ENCODE data around the gene BABAM2. TPM values are rescaled to one million over a fixed set of nuclear protein-coding genes. Genes with fewer than 3 reads are reported as not detected.

The BABAM2 gene
- total RNA-seq, 1 donor from 2014 or later = 35.3 TPM

GRCh38 chr2:28349546-28350165 lies 459.1 kb downstream of the BABAM2 start:
- no peak for TF ChIP-seq CTCF (IDR thresholded peaks at IDR 0.05; ENCODE audit: insufficient read depth, low read length, poor library complexity, severe bottlenecking)
- DNase-seq (ENCODE audit: low read depth) = no peak
- Histone ChIP-seq H3K4me3 (ENCODE audit: low read depth, low read length) (no peak overlapping the region), H3K27me3 (ENCODE audit: control insufficient read depth, insufficient read depth, low read length) (no peaks in the 10 kb centered on the region), H3K36me3 (ENCODE audit: control insufficient read depth, insufficient read depth, low read length) (no peaks in the 10 kb centered on the region)

- no peak overlapping the region for H3K4me3 ChIP-seq (ENCODE audit: low read depth, low read length)
- H3K36me3 ChIP-seq (ENCODE audit: control insufficient read depth, insufficient read depth, low read length) = no peaks in the 10 kb centered on the region
- DNase-seq (ENCODE audit: low read depth) = no peak
- no peaks in the 10 kb centered on the region for H3K27me3 ChIP-seq (ENCODE audit: control insufficient read depth, insufficient read depth, low read length)
- no peak for TF ChIP-seq CTCF (IDR thresholded peaks at IDR 0.05; ENCODE audit: insufficient read depth, low read length, poor library complexity, severe bottlenecking)
These were observed 459.7 kb downstream of the BABAM2 start for GRCh38 chr2:28350196-28350595.

GRCh38 chr2:28350791-28351285 lies 460.3 kb downstream of the BABAM2 start:
- H3K4me3 ChIP-seq (ENCODE audit: low read depth, low read length) = no peak overlapping the region
- no peak for TF ChIP-seq CTCF (IDR thresholded peaks at IDR 0.05; ENCODE audit: insufficient read depth, low read length, poor library complexity, severe bottlenecking)
- H3K27me3 ChIP-seq (ENCODE audit: control insufficient read depth, insufficient read depth, low read length) = no peaks in the 10 kb centered on the region
- no peaks in the 10 kb centered on the region for H3K36me3 ChIP-seq (ENCODE audit: control insufficient read depth, insufficient read depth, low read length)
- no peak for DNase-seq (ENCODE audit: low read depth)

GRCh38 chr2:28351621-28352020 lies 461.1 kb downstream of the BABAM2 start:
- Histone ChIP-seq H3K36me3 (ENCODE audit: control insufficient read depth, insufficient read depth, low read length) (no peaks in the 10 kb centered on the region), H3K4me3 (ENCODE audit: low read depth, low read length) (no peak overlapping the region), H3K27me3 (ENCODE audit: control insufficient read depth, insufficient read depth, low read length) (no peaks in the 10 kb centered on the region)
- DNase-seq (ENCODE audit: low read depth) = no peak
- no peak for TF ChIP-seq CTCF (IDR thresholded peaks at IDR 0.05; ENCODE audit: insufficient read depth, low read length, poor library complexity, severe bottlenecking)

- no peak for TF ChIP-seq CTCF (IDR thresholded peaks at IDR 0.05; ENCODE audit: insufficient read depth, low read length, poor library complexity, severe bottlenecking)
- Histone ChIP-seq H3K4me3 (ENCODE audit: low read depth, low read length) (no peak overlapping the region), H3K27me3 (ENCODE audit: control insufficient read depth, insufficient read depth, low read length) (no peaks in the 10 kb centered on the region), H3K36me3 (ENCODE audit: control insufficient read depth, insufficient read depth, low read length) (no peaks in the 10 kb centered on the region)
- DNase-seq (ENCODE audit: low read depth) = no peak
These were observed 461.6 kb downstream of the BABAM2 start for GRCh38 chr2:28352104-28352503.

- DNase-seq (ENCODE audit: low read depth) = no peak
- no peak for TF ChIP-seq CTCF (IDR thresholded peaks at IDR 0.05; ENCODE audit: insufficient read depth, low read length, poor library complexity, severe bottlenecking)
- Histone ChIP-seq H3K36me3 (ENCODE audit: control insufficient read depth, insufficient read depth, low read length) (no peaks in the 10 kb centered on the region), H3K4me3 (ENCODE audit: low read depth, low read length) (no peak overlapping the region), H3K27me3 (ENCODE audit: control insufficient read depth, insufficient read depth, low read length) (no peaks in the 10 kb centered on the region)
These were observed 462.2 kb downstream of the BABAM2 start for GRCh38 chr2:28352610-28353195.
